Body of pancreas (tissue), 4 donors: Measurements from ENCODE around the gene F12. TPM values are rescaled to one million over a fixed set of nuclear protein-coding genes. Genes with fewer than 3 reads are reported as not detected.

Experiments used
- ATAC-seq: fragments of 150-250 bp; one replicate; pipeline ENCODE4 v1.9.1; 2016
- DNase-seq, 4 donors: peaks; one replicate each; pipeline ENCODE4 v3.0.0-alpha.2; 2019
- H3K27ac ChIP-seq, 4 donors: fragments of 200-600 bp; sonication (generic); 1 replicate in 3 of 4; 2 replicates in 1 of 4; pipeline versions ENCODE4 v1.5.1 to v1.6.1; 2016 to 2019; ENCODE audit warnings: mild to moderate bottlenecking in 1 of 4, mixed read lengths in 1 of 4, moderate library complexity in 1 of 4
- H3K27me3 ChIP-seq, 2 donors: fragments of 200-600 bp; sonication (generic); one replicate each; pipeline ENCODE4 v1.6.0; 2016; ENCODE audit warnings: mild to moderate bottlenecking in 1 of 2
- H3K36me3 ChIP-seq, 2 donors: fragments of 200-600 bp; sonication (generic); replicated peaks in 1 of 2; 2 replicates each; pipeline ENCODE4 v1.5.1; 2016; ENCODE audit warnings: low read depth in 2 of 2; ENCODE audit not compliant: insufficient read depth in 1 of 2
- H3K4me1 ChIP-seq: fragments of 200-600 bp; sonication (generic); one replicate; pipeline ENCODE4 v1.6.0; 2016
- H3K4me3 ChIP-seq, 2 donors: fragments of 200-600 bp; sonication (generic); 1 replicate in 1 of 2; 2 replicates in 1 of 2; pipeline ENCODE4 v1.5.1; 2016 to 2019
- H3K9me3 ChIP-seq, 3 donors: fragments of 200-600 bp; sonication (generic); 1 replicate in 2 of 3; 2 replicates in 1 of 3; pipeline ENCODE4 v1.5.1; 2016
- CTCF ChIP-seq, 7 experiments: fragments of 450-650 bp in 4 of 7; fragments of 200-600 bp in 3 of 7; sonication (generic) in 3 of 7; IDR thresholded peaks; one replicate each; pipeline ENCODE4 v1.5.1; 2016 to 2019; ENCODE audit warnings: antibody characterized with exemption in 7 of 7
- POLR2A ChIP-seq, 3 donors: fragments of 450-650 bp; IDR thresholded peaks; one replicate each; pipeline ENCODE4 v1.6.1; 2016; ENCODE audit warnings: antibody characterized with exemption in 3 of 3, mild to moderate bottlenecking in 2 of 3
- WGBS, 2 donors: methylation state at CpG; one replicate each; pipeline ENCODE4 v1.1.5; 2017; 5-methylcytosine and 5-hydroxymethylcytosine counted together
- intact Hi-C: fragments of 100-400 bp; cut with DNase I; formaldehyde crosslinking; loops from one replicate; pipeline ENCODE4 v1.15.1; 2023
- total RNA-seq, 2 donors: library from RNA; depleted of rRNA; stranded (reverse); fragments of >200 nt; gene quantifications; one replicate each; pipeline ENCODE4 v1.1.0, GENCODE V29; 2016

The F12 gene
- total RNA-seq, 2 donors from 2014 or later = 0.33 to 4.4 TPM

GRCh38 chr5:177355162-177355867 is 54.0 kb downstream of the F12 start:
- ATAC-seq = no peak

GRCh38 chr5:177354711-177355110 is 54.7 kb downstream of the F12 start:
- TF ChIP-seq CTCF (IDR thresholded peaks at IDR 0.05) = no peak
- no peak for TF ChIP-seq POLR2A (IDR thresholded peaks at IDR 0.05)
- no peak for DNase-seq
- H3K9me3 ChIP-seq = no peaks in the 10 kb centered on the region
- WGBS, 2 donors = 65 to 86% methylated on average over 3 of the region's 3 CpGs
- H3K4me1 ChIP-seq = peaks cover 17% of the 10 kb centered on the region
- no peak overlapping the region for H3K27ac ChIP-seq
- H3K27me3 ChIP-seq = no peaks in the 10 kb centered on the region
- H3K36me3 ChIP-seq = no peaks in the 10 kb centered on the region
- no peak for ATAC-seq
- intact Hi-C loops = loop anchor here (5.0 kb wide), 1 partner anchor 32 kb away; no protein-coding TSS in a partner anchor
- no peak overlapping the region for H3K4me3 ChIP-seq

More at GRCh38 chr5:177355162-177355867, 54.0 kb downstream of the F12 start:
- DNase-seq = no peak
- intact Hi-C loops = loop anchor here (5.0 kb wide), 1 partner anchor 33 kb away; no protein-coding TSS in a partner anchor
- Histone ChIP-seq H3K4me3 (no peak overlapping the region), H3K4me1 (peaks cover 11% of the 10 kb centered on the region), H3K36me3 (no peaks in the 10 kb centered on the region), H3K9me3 (no peaks in the 10 kb centered on the region), H3K27me3 (no peaks in the 10 kb centered on the region), H3K27ac (no peak overlapping the region)
- no peak for TF ChIP-seq POLR2A (IDR thresholded peaks at IDR 0.05)
- TF ChIP-seq CTCF (IDR thresholded peaks at IDR 0.05) = no peak
- WGBS, 2 donors = 94 to 95% methylated on average over 1 of the region's 1 CpG

- 86 to 92% methylated on average over 3 of the region's 3 CpGs for WGBS, 2 donors
- Histone ChIP-seq H3K4me3 (no peak overlapping the region), H3K4me1 (peaks cover 21% of the 10 kb centered on the region), H3K27ac (no peak overlapping the region), H3K9me3 (no peaks in the 10 kb centered on the region), H3K36me3 (no peaks in the 10 kb centered on the region), H3K27me3 (no peaks in the 10 kb centered on the region)
- ATAC-seq (no peak), DNase-seq (no peak)
- TF ChIP-seq CTCF (IDR thresholded peaks at IDR 0.05) (no peak), POLR2A (IDR thresholded peaks at IDR 0.05) (no peak)
- intact Hi-C loops = no loop called here
Observed at GRCh38 chr5:177354256-177354655, 55.1 kb downstream of the F12 start.

GRCh38 chr5:177353093-177353492 is 56.3 kb downstream of the F12 start:
- ATAC-seq (no peak), DNase-seq (no peak)
- H3K4me3 ChIP-seq = no peak overlapping the region
- intact Hi-C loops = no loop called here
- H3K9me3 ChIP-seq = no peaks in the 10 kb centered on the region
- TF ChIP-seq CTCF (IDR thresholded peaks at IDR 0.05) (no peak), POLR2A (IDR thresholded peaks at IDR 0.05) (no peak)
- peaks cover 31% of the 10 kb centered on the region for H3K4me1 ChIP-seq
- no peak overlapping the region for H3K27ac ChIP-seq
- H3K36me3 ChIP-seq = no peaks in the 10 kb centered on the region
- H3K27me3 ChIP-seq = no peaks in the 10 kb centered on the region
- 74 to 77% methylated on average over 5 of the region's 5 CpGs for WGBS, 2 donors

Other genes starting within 250 kb of the F12 start
- gene RAB24, start 105.8 kb downstream of the F12 start, total RNA-seq = 10 to 100 TPM; 79.1 to 92.0 TPM
- gene PRELID1, start 105.8 kb downstream of the F12 start, total RNA-seq = 10 to 100 TPM; 63.3 to 91.8 TPM
- 10 to 100 TPM; 13.2 to 21.4 TPM for gene MXD3, start 97.7 kb downstream of the F12 start, total RNA-seq
- 100 to 1,000 TPM; 218 to 227 TPM for gene LMAN2, start 57.9 kb downstream of the F12 start, total RNA-seq
- 10 to 100 TPM; 15.0 to 39.2 TPM for gene RGS14, start 51.6 kb downstream of the F12 start, total RNA-seq
- not detected for gene SLC34A1, start 25.1 kb downstream of the F12 start, total RNA-seq
- gene PFN3, start 8.9 kb downstream of the F12 start, total RNA-seq = not detected
- gene GRK6, start 17.1 kb upstream of the F12 start, total RNA-seq = 10 to 100 TPM; 13.7 to 20.8 TPM
- 1 to 10 TPM in 1 of 2 donors, under 1 TPM in 1; 0.78 to 1.3 TPM for gene PRR7, start 37.2 kb upstream of the F12 start, total RNA-seq
- 10 to 100 TPM; 28.0 to 29.0 TPM for gene DBN1, start 64.1 kb upstream of the F12 start, total RNA-seq
- 10 to 100 TPM in 1 of 2 donors, 1 to 10 TPM in 1; 7.3 to 15.8 TPM for gene PDLIM7, start 88.0 kb upstream of the F12 start, total RNA-seq
- gene DOK3, start 100.3 kb upstream of the F12 start, total RNA-seq = 1 to 10 TPM; 3.3 to 5.4 TPM
- 100 to 1,000 TPM in 1 of 2 donors, 10 to 100 TPM in 1; 86.1 to 115 TPM for gene DDX41, start 107.4 kb upstream of the F12 start, total RNA-seq
- 100 to 1,000 TPM in 1 of 2 donors, 10 to 100 TPM in 1; 79.9 to 133 TPM for gene FAM193B, start 145.0 kb upstream of the F12 start, total RNA-seq
- gene TMED9, start 182.6 kb upstream of the F12 start, total RNA-seq = 100 to 1,000 TPM in 1 of 2 donors, 10 to 100 TPM in 1; 82.2 to 155 TPM
- 10 to 100 TPM; 17.1 to 17.5 TPM for gene B4GALT7, start 190.6 kb upstream of the F12 start, total RNA-seq